ENCODE results near the gene MPZL3.
"Not testable (repeated sequence)": the region's sequence is repeated elsewhere in the genome, so short reads cannot be mapped to it uniquely, and the experiment has no call there.

DNA sequence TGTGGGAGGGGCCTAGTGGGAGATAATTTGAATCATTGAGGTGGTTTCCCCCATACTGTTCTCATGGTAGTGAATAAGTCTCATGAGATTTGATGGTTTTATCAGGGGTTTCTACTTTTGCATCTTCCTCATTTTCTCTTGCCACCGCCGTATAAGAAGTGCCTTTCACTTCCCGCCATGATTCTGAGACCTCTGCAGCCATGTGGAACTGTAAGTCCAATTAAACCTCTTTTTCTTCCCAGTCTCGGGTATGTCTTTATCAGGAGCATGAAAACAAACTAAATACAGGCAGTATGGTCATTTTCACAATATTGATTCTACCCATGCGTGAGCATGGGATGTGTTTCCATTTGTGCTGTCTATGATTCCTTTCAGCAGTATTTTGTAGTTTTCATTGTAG lies 59.3 kb downstream of the MPZL3 start:
- TF ChIP-seq CTCF (optimal IDR thresholded peaks at IDR 0.05 in 1 of 3, IDR thresholded peaks at IDR 0.05 in 1 of 3, conservative IDR thresholded peaks at IDR 0.05 in 1 of 3; ENCODE audit: extremely low read depth in 1 of 3, insufficient read depth in 2 of 3, low read length in 3 of 3); EZH2 (IDR thresholded peaks at IDR 0.05; ENCODE audit: low read length): not testable (repeated sequence)

Data from keratinocyte (primary cell).